Caco-2 (cell line): ENCODE results near the gene OXER1. TPM values are rescaled to one million over a fixed set of nuclear protein-coding genes. Genes with fewer than 3 reads are reported as not detected.

Experiments
- BruUV-seq: library from RNA; stranded (reverse); fragments of 400-500 nt; replicated peaks from 2 replicates; lab custom pipeline; 2021; lab: Mats Ljungman, UMichigan
- CTCF ChIA-PET: fragments of 300-600 bp; sonication (Branson Sonifier 250); formaldehyde crosslinking; loops from one replicate; lab custom pipeline; 2022; ENCODE audit warnings: antibody characterized with exemption; lab: Charles Lee
- POLR2A ChIA-PET: fragments of 300-600 bp; sonication (Branson Sonifier 250); formaldehyde crosslinking; loops from one replicate; lab custom pipeline; 2022; ENCODE audit warnings: antibody characterized with exemption; lab: Charles Lee
- DNase-seq, 2 experiments: peaks; one replicate each; pipeline versions ENCODE4 v3.0.0 to v3.0.0-alpha.2; 2020 to 2022
- H3K27me3 ChIP-seq: replicated peaks from 2 replicates; pipeline ENCODE4 v1.6.0; 2011; ENCODE audit warnings: low read length; ENCODE audit not compliant: control insufficient read depth, insufficient read depth
- H3K36me3 ChIP-seq: 2 replicates; pipeline ENCODE4 v1.5.1; 2011; ENCODE audit warnings: low read length; ENCODE audit not compliant: control insufficient read depth, insufficient read depth
- H3K4me1 ChIP-seq: fragments of 250-450 bp; sonication (Bioruptor Pico); 2 replicates; pipeline ENCODE4 v1.5.1; 2020; ENCODE audit warnings: mild to moderate bottlenecking
- H3K4me3 ChIP-seq: 2 replicates; pipeline ENCODE4 v1.5.1; 2011; ENCODE audit warnings: low read depth, mild to moderate bottlenecking, control low read depth, low read length
- H3K9me3 ChIP-seq: fragments of 250-450 bp; sonication (Bioruptor Pico); 2 replicates; pipeline ENCODE4 v1.5.1; 2020; ENCODE audit warnings: mild to moderate bottlenecking, moderate library complexity
- H3K27ac Mint-ChIP-seq: one replicate; pipeline ENCODE4 v1.8.0; 2022; ENCODE audit warnings: mixed read lengths; ENCODE audit not compliant: unreplicated experiment
- H3K27me3 Mint-ChIP-seq: one replicate; pipeline ENCODE4 v1.8.0; 2022; ENCODE audit warnings: mixed read lengths; ENCODE audit not compliant: insufficient read depth, unreplicated experiment
- H3K36me3 Mint-ChIP-seq: one replicate; pipeline ENCODE4 v1.8.0; 2022; ENCODE audit warnings: mild to moderate bottlenecking, mixed read lengths; ENCODE audit not compliant: insufficient read depth, unreplicated experiment
- H3K4me1 Mint-ChIP-seq: one replicate; pipeline ENCODE4 v1.8.0; 2022; ENCODE audit warnings: low read depth, mixed read lengths; ENCODE audit not compliant: unreplicated experiment
- H3K4me3 Mint-ChIP-seq: one replicate; pipeline ENCODE4 v1.8.0; 2022; ENCODE audit warnings: mild to moderate bottlenecking, moderate library complexity, mixed read lengths; ENCODE audit not compliant: unreplicated experiment
- H3K9me3 Mint-ChIP-seq: one replicate; pipeline ENCODE4 v1.8.0; 2022; ENCODE audit warnings: mixed read lengths; ENCODE audit not compliant: unreplicated experiment
- CTCF ChIP-seq, 2 experiments: fragments of 200-600 bp in 1 of 2; IDR thresholded peaks; 1 replicate in 1 of 2; 2 replicates in 1 of 2; pipeline versions ENCODE4 v1.5.1 to v1.8.0; 2011 to 2022; ENCODE audit warnings: antibody characterized with exemption in 1 of 2, control low read depth in 1 of 2, inconsistent platforms in 1 of 2, low read depth in 1 of 2, low read length in 1 of 2, mild to moderate bottlenecking in 1 of 2, moderate library complexity in 1 of 2; ENCODE audit not compliant: insufficient read depth in 1 of 2, severe bottlenecking in 1 of 2, unreplicated experiment in 1 of 2
- intact Hi-C: fragments of 100-400 bp; cut with micrococcal nuclease; formaldehyde crosslinking; loops from one replicate; pipeline ENCODE4 v1.10.0; 2022; ENCODE audit not compliant: unreplicated experiment
- total RNA-seq: library from RNA; stranded (reverse); gene quantifications from 2 replicates; pipeline ENCODE4 v1.2.3, GENCODE V29; 2022

OXER1 gene
- total RNA-seq, 1 experiment from 2014 or later = 10.9 TPM

GRCh38 chr2:42787788-42788477 lies 24.0 kb upstream of the OXER1 start:
- Mint-ChIP-seq H3K36me3 (peaks cover 29% of the 10 kb centered on the region), H3K4me1 (peaks cover 49% of the 10 kb centered on the region), H3K27me3 (no peaks in the 10 kb centered on the region), H3K4me3 (no peak overlapping the region), H3K9me3 (no peaks in the 10 kb centered on the region), H3K27ac (no peak overlapping the region)
- Histone ChIP-seq H3K4me3 (no peak overlapping the region), H3K9me3 (no peaks in the 10 kb centered on the region), H3K27me3 (no peaks in the 10 kb centered on the region), H3K36me3 (peaks cover 5% of the 10 kb centered on the region; the same call in 1 of the 2 replicates), H3K4me1 (peaks cover 14% of the 10 kb centered on the region)
- ChIA-PET CTCF (no interaction called here), POLR2A (no interaction called here)
- no TSS peak for BruUV-seq
- no peak for DNase-seq
- intact Hi-C loops = no loop called here
- TF ChIP-seq CTCF (IDR thresholded peaks at IDR 0.05; ENCODE audit: insufficient read depth in 1 of 2, low read depth in 1 of 2, low read length in 1 of 2, severe bottlenecking in 1 of 2, unreplicated experiment in 1 of 2) = no peak

- Histone ChIP-seq H3K9me3 (no peaks in the 10 kb centered on the region), H3K27me3 (no peaks in the 10 kb centered on the region), H3K4me1 (peaks cover 15% of the 10 kb centered on the region), H3K36me3 (peaks cover 5% of the 10 kb centered on the region; the same call in 1 of the 2 replicates), H3K4me3 (no peak overlapping the region)
- no peaks in the 10 kb centered on the region for H3K27me3 Mint-ChIP-seq
- intact Hi-C loops = no loop called here
- CTCF ChIA-PET = no interaction called here
- DNase-seq = no peak
- no peaks in the 10 kb centered on the region for H3K9me3 Mint-ChIP-seq
- H3K27ac Mint-ChIP-seq = no peak overlapping the region
- POLR2A ChIA-PET = no interaction called here
- TF ChIP-seq CTCF (IDR thresholded peaks at IDR 0.05; ENCODE audit: insufficient read depth in 1 of 2, low read depth in 1 of 2, low read length in 1 of 2, severe bottlenecking in 1 of 2, unreplicated experiment in 1 of 2) = no peak
- H3K4me3 Mint-ChIP-seq = no peak overlapping the region
- H3K36me3 Mint-ChIP-seq = peaks cover 26% of the 10 kb centered on the region
- H3K4me1 Mint-ChIP-seq = peaks cover 49% of the 10 kb centered on the region
- no TSS peak for BruUV-seq
Measured at GRCh38 chr2:42787424-42787787, 23.5 kb upstream of the OXER1 start.

- Histone ChIP-seq H3K4me1 (peaks cover 22% of the 10 kb centered on the region), H3K4me3 (no peak overlapping the region), H3K27me3 (no peaks in the 10 kb centered on the region), H3K36me3 (peaks cover 5% of the 10 kb centered on the region; the same call in 1 of the 2 replicates), H3K9me3 (no peaks in the 10 kb centered on the region)
- BruUV-seq = no TSS peak
- no peaks in the 10 kb centered on the region for H3K9me3 Mint-ChIP-seq
- H3K27me3 Mint-ChIP-seq = no peaks in the 10 kb centered on the region
- no peak overlapping the region for H3K4me3 Mint-ChIP-seq
- CTCF ChIA-PET = no interaction called here
- DNase-seq = no peak
- POLR2A ChIA-PET = no interaction called here
- no peak for TF ChIP-seq CTCF (IDR thresholded peaks at IDR 0.05; ENCODE audit: insufficient read depth in 1 of 2, low read depth in 1 of 2, low read length in 1 of 2, severe bottlenecking in 1 of 2, unreplicated experiment in 1 of 2)
- no peak overlapping the region for H3K27ac Mint-ChIP-seq
- peaks cover 45% of the 10 kb centered on the region for H3K4me1 Mint-ChIP-seq
- intact Hi-C loops = no loop called here
- H3K36me3 Mint-ChIP-seq = peaks cover 20% of the 10 kb centered on the region
Measured at GRCh38 chr2:42786561-42787345, 22.8 kb upstream of the OXER1 start.
